A549 (cell line): ENCODE data around the gene TRH. TPM values are rescaled to one million over a fixed set of nuclear protein-coding genes. Genes with fewer than 3 reads are reported as not detected.

Source experiments
- ATAC-seq, 2 experiments: fragments of 200-7000 bp in 1 of 2; fragments of >200 bp in 1 of 2; cut with Nextera tagmentation in 1 of 2; cut with Tn5 transposase in 1 of 2; 3 replicates each; pipeline versions ENCODE4 v1.8.0 to v1.9.1; 2018 to 2020; ENCODE audit warnings: mild to moderate bottlenecking in 1 of 2, moderate library complexity in 1 of 2
- CTCF ChIA-PET: fragments of 300-600 bp; sonication (Branson Sonifier 250); formaldehyde crosslinking; extraction: SDS; loops from one replicate; lab custom pipeline; 2021; ENCODE audit warnings: antibody characterized with exemption, inconsistent platforms; lab: Yijun Ruan, JAX
- POLR2A ChIA-PET: fragments of 350-600 bp; formaldehyde crosslinking; extraction: SDS; loops from one replicate; lab custom pipeline; 2021; ENCODE audit warnings: antibody characterized with exemption, inconsistent platforms; lab: Yijun Ruan, JAX
- DNase-seq, 2 experiments: peaks; one replicate each; pipeline versions ENCODE4 v3.0.0 to v3.0.0-alpha.2; 2011 to 2016; ENCODE audit warnings: low read depth in 1 of 2, low spot score in 1 of 2
- FAIRE-seq: peaks from 2 replicates; lab custom pipeline; 2011; peaks lifted over from hg19 to GRCh38; lab: Jason Lieb, UNC
- H3K27ac ChIP-seq, 2 experiments: fragments of >200 bp; sonication (Bioruptor Twin); formaldehyde crosslinking; 3 replicates each; pipeline ENCODE4 v1.5.1; 2016 to 2017
- H3K4me1 ChIP-seq: fragments of >200 bp; sonication (Bioruptor Twin); formaldehyde crosslinking; 3 replicates; pipeline ENCODE4 v1.6.1; 2016
- H3K4me2 ChIP-seq: fragments of >200 bp; sonication (Bioruptor Twin); formaldehyde crosslinking; 3 replicates; pipeline ENCODE4 v1.6.1; 2016
- H3K4me3 ChIP-seq: fragments of >200 bp; sonication (Bioruptor Twin); formaldehyde crosslinking; 3 replicates; pipeline ENCODE4 v1.5.1; 2016
- H3K9me3 ChIP-seq: fragments of >200 bp; sonication (Bioruptor Twin); formaldehyde crosslinking; 3 replicates; pipeline ENCODE4 v1.6.1; 2016
- BHLHE40 ChIP-seq: IDR thresholded peaks from 2 replicates; pipeline ENCODE4 v1.6.1; 2012; ENCODE audit warnings: low read depth, low read length, inconsistent platforms
- CEBPB ChIP-seq, 2 experiments: fragments of >200 bp in 1 of 2; sonication (Bioruptor Twin) in 1 of 2; formaldehyde crosslinking in 1 of 2; IDR thresholded peaks; 2 replicates each; pipeline ENCODE4 v1.6.1; 2012 to 2016
- E2F6 ChIP-seq: IDR thresholded peaks from 2 replicates; pipeline ENCODE4 v1.6.1; 2012; ENCODE audit warnings: low read depth, borderline replicate concordance
- EHF ChIP-seq: fragments of 250-450 bp; sonication (Bioruptor Pico); IDR thresholded peaks from 2 replicates; pipeline ENCODE4 v1.5.0; 2020; ENCODE audit warnings: mild to moderate bottlenecking
- EHMT2 ChIP-seq: fragments of 200-600 bp; sonication (generic); IDR thresholded peaks from 2 replicates; pipeline ENCODE4 v1.6.1; 2016; ENCODE audit warnings: antibody characterized with exemption, low read depth, mild to moderate bottlenecking, moderate library complexity
- ESRRA ChIP-seq: fragments of 150-350 bp; IDR thresholded peaks from 2 replicates; pipeline ENCODE4 v1.6.1; 2014; ENCODE audit warnings: mild to moderate bottlenecking, low read length, borderline replicate concordance
- FOSB ChIP-seq: fragments of 250-450 bp; sonication (Bioruptor Pico); IDR thresholded peaks from 2 replicates; pipeline ENCODE4 v1.5.0; 2020; ENCODE audit warnings: mild to moderate bottlenecking, moderate library complexity
- GATA3 ChIP-seq: IDR thresholded peaks from 2 replicates; pipeline ENCODE4 v1.6.1; 2012; ENCODE audit warnings: borderline replicate concordance
- MAX ChIP-seq: IDR thresholded peaks from 2 replicates; pipeline ENCODE4 v1.6.1; 2012
- MYC ChIP-seq: IDR thresholded peaks from 2 replicates; pipeline ENCODE4 v1.6.1; 2012; ENCODE audit warnings: mild to moderate bottlenecking, inconsistent platforms, low read length, improper control_type of control experiment, borderline replicate concordance
- NR3C1 ChIP-seq: fragments of >200 bp; sonication (Bioruptor Twin); formaldehyde crosslinking; IDR thresholded peaks from 3 replicates; pipeline ENCODE4 v1.6.1; 2017
- PBX3 ChIP-seq: IDR thresholded peaks from 2 replicates; pipeline ENCODE4 v1.6.1; 2012
- POLR2AphosphoS2 ChIP-seq: conservative IDR thresholded peaks from 2 replicates; pipeline ENCODE4 v1.6.1; 2012; ENCODE audit warnings: low read length, improper control_type of control experiment, inconsistent platforms
- RAD21 ChIP-seq, 2 experiments: fragments of >200 bp in 1 of 2; sonication (Bioruptor Twin) in 1 of 2; formaldehyde crosslinking in 1 of 2; IDR thresholded peaks in 1 of 2; conservative IDR thresholded peaks in 1 of 2; 2 replicates in 1 of 2; 3 replicates in 1 of 2; pipeline ENCODE4 v1.6.1; 2012 to 2018; ENCODE audit warnings: inconsistent platforms in 1 of 2
- SMC3 ChIP-seq: fragments of >200 bp; sonication (Bioruptor Twin); formaldehyde crosslinking; IDR thresholded peaks from 3 replicates; pipeline ENCODE4 v1.6.1; 2018; ENCODE audit warnings: inconsistent platforms
- SREBF2 ChIP-seq: fragments of 450-650 bp; IDR thresholded peaks from 2 replicates; pipeline ENCODE4 v1.6.1; 2014; ENCODE audit warnings: mild to moderate bottlenecking, moderate library complexity
- ZNF302 ChIP-seq: fragments of 250-450 bp; sonication (Bioruptor Pico); IDR thresholded peaks from 2 replicates; pipeline ENCODE4 v1.9.0; 2021; ENCODE audit warnings: inconsistent platforms, mild to moderate bottlenecking, moderate library complexity
- WGBS: methylation state at CpG from one replicate; pipeline ENCODE4 v1.1.6; 2017; ENCODE audit errors: missing lambda C conversion rate; 5-methylcytosine and 5-hydroxymethylcytosine counted together
- polyA plus RNA-seq, 4 experiments: library from polyadenylated mRNA; depleted of rRNA in 3 of 4; stranded (reverse); fragments of >200 nt; fragmentation: RNase III in 1 of 4; extraction: RNeasy Plus Mini Kit Qiagen cat#74134 plus additional on column Dnase treatment in 1 of 4; gene quantifications; 2 replicates in 3 of 4; 3 replicates in 1 of 4; pipeline ENCODE4 v1.2.3, GENCODE V29; 2011 to 2017
- TF ChIP-seq, protein P1 (sequence below): fragments of >200 bp; sonication (Bioruptor Twin); formaldehyde crosslinking; IDR thresholded peaks from 3 replicates; pipeline ENCODE4 v1.5.1; 2016

TRH gene
- polyA plus RNA-seq, 2 of the 4 experiments (the other 2 are of a cell fraction): not detected

GRCh38 chr3:129938140-129938930, 36.2 kb upstream of the TRH start:
- no peaks in the 10 kb centered on the region for H3K9me3 ChIP-seq
- no peak for DNase-seq
- no peak for FAIRE-seq
- TF ChIP-seq PBX3 (no peak), E2F6 (no peak), POLR2AphosphoS2 (no peak), GATA3 (no peak), ESRRA (no peak), ZNF302 (CRISPR knock-in tag) (no peak), CEBPB (IDR thresholded peaks at IDR 0.05) (no peak), NR3C1 (no peak), MYC (no peak)
- H3K27ac ChIP-seq: no peak overlapping the region
- H3K4me2 ChIP-seq: no peak overlapping the region
- ChIA-PET CTCF (interaction anchor here (0.8 to 1.5 kb wide), 4 partner anchors 11 to 310 kb away, joined by 3 to 5 read pairs (median 4); no protein-coding TSS in a partner anchor), POLR2A (no interaction called here)
- peaks cover 11% of the 10 kb centered on the region; the same call in 1 of the 3 replicates for H3K4me1 ChIP-seq
- H3K4me3 ChIP-seq: no peak overlapping the region
- ATAC-seq: no peak
- WGBS: 85% methylated on average over 8 of the region's 8 CpGs

DNA sequence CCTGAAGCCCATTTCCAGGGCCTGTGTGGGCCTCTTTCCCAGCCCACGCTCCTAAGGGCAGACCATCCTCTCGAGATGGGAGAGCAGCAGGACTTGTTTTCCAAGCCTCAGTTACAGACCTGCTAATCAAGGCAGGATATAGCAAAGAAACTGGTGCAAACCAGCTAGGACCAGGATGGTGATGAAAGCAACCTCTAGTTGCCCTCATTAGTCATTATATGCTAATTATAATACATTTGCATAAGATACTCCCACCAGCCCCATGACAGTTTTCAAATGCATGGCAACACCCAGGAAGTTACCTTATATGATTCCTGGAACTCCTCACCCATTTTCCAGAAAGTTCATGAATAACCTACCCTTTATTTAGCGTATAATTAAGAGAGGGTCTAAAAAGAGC, 34.4 kb upstream of the TRH start:
- Histone ChIP-seq H3K4me3 (no peak overlapping the region), H3K9me3 (no peaks in the 10 kb centered on the region), H3K27ac (no peak overlapping the region), H3K4me2 (no peak overlapping the region), H3K4me1 (peaks cover 4% of the 10 kb centered on the region; the same call in 1 of the 3 replicates)
- ATAC-seq (no peak), FAIRE-seq (no peak), DNase-seq (no peak)
- WGBS: 89% methylated on average over 3 of the region's 3 CpGs
- ChIA-PET POLR2A (no interaction called here), CTCF (interaction anchor here (1.2 to 5.6 kb wide), 6 partner anchors 19 to 450 kb away, joined by 3 to 69 read pairs (median 26); no protein-coding TSS in a partner anchor)
- TF ChIP-seq SREBF2: no peak
- TF ChIP-seq POLR2AphosphoS2: no peak
- TF ChIP-seq EHF (CRISPR knock-in tag): no peak
- TF ChIP-seq EHMT2: no peak
- no peak for TF ChIP-seq BHLHE40

DNA sequence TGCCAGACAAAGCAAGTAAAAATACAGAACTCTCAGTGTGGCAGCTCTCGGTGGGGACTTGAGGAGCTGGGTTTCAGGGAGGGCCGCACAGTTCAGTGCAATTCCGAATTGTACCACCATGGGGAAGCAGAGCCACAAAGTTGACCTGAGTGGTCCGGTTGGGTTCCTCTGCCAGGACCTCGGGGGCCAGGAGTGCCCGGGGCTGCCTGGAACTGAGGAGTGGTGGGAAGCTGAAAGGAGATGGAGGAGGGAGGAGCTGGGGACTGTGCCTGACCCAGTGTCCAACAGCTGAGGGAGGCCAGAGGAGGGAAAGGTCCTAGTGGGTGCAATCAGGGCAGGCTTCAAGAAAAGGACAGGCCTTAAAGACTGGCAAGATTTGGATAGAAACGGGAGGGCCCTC, 32.2 kb upstream of the TRH start:
- Histone ChIP-seq H3K4me1 (no peaks in the 10 kb centered on the region), H3K4me3 (no peak overlapping the region), H3K4me2 (no peak overlapping the region), H3K9me3 (0 out of 3 replicates have a peak, but pooled peaks cover 4% of the 10 kb centered on the region), H3K27ac (no peak overlapping the region)
- no peak for TF ChIP-seq FOSB (CRISPR knock-in tag)
- TF ChIP-seq, protein P1, sequence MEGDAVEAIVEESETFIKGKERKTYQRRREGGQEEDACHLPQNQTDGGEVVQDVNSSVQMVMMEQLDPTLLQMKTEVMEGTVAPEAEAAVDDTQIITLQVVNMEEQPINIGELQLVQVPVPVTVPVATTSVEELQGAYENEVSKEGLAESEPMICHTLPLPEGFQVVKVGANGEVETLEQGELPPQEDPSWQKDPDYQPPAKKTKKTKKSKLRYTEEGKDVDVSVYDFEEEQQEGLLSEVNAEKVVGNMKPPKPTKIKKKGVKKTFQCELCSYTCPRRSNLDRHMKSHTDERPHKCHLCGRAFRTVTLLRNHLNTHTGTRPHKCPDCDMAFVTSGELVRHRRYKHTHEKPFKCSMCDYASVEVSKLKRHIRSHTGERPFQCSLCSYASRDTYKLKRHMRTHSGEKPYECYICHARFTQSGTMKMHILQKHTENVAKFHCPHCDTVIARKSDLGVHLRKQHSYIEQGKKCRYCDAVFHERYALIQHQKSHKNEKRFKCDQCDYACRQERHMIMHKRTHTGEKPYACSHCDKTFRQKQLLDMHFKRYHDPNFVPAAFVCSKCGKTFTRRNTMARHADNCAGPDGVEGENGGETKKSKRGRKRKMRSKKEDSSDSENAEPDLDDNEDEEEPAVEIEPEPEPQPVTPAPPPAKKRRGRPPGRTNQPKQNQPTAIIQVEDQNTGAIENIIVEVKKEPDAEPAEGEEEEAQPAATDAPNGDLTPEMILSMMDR: peak; percentile 61
- TF ChIP-seq MAX: no peak
- peak; percentile 85 for TF ChIP-seq SMC3
- TF ChIP-seq RAD21 (conservative IDR thresholded peaks at IDR 0.05 in 1 of 2, IDR thresholded peaks at IDR 0.05 in 1 of 2): peak; percentile 83 to 86
- WGBS: 18% methylated on average over 7 of the region's 7 CpGs
- DNase-seq (peak; percentile 60 to 70), ATAC-seq (peak; percentile 92 to 96), FAIRE-seq (no peak)
- POLR2A ChIA-PET: no interaction called here
- CTCF ChIA-PET: interaction anchor here (0.5 to 5.6 kb wide), 42 partner anchors 8 to 1365 kb away, joined by 3 to 69 read pairs (median 4); partner anchors contain the start of gene TRH
